NCI-H1417 (cell line): ENCODE results near the gene AGR3.

ENCODE experiments used
- DNase-seq, 3 experiments: peaks; one replicate each; lab custom pipeline; 2025; lab: John Stamatoyannopoulos, UW

Gene AGR3

GRCh38 chr7:16881844-16882243, at the start of gene AGR3:
AGR3 (minus strand) TSS chr7:16881983; CDS start chr7:16878618, 3,365 bp downstream.
- DNase-seq = peak in 1 of 3 experiments; percentile 27

DNA sequence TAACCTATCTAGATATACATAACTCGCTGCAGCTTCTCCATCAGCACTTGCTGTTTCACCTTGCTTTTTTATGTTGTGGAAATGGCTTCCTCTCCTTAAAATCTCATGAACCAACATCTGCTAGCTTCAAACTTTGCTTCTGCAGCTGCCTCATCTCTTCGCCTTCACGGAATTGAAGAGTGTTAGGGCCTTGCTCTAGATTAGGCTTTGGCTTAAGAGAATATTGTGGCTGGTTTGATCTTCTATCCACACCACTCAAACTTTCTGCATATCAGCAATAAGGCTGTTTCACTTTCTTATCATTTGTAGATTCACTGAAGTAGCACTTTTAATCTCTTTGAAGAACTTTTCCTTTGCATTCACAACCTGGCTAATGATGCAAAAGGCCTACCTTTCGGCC, 49.2 kb upstream of the AGR3 start:
- no peak for DNase-seq

DNA sequence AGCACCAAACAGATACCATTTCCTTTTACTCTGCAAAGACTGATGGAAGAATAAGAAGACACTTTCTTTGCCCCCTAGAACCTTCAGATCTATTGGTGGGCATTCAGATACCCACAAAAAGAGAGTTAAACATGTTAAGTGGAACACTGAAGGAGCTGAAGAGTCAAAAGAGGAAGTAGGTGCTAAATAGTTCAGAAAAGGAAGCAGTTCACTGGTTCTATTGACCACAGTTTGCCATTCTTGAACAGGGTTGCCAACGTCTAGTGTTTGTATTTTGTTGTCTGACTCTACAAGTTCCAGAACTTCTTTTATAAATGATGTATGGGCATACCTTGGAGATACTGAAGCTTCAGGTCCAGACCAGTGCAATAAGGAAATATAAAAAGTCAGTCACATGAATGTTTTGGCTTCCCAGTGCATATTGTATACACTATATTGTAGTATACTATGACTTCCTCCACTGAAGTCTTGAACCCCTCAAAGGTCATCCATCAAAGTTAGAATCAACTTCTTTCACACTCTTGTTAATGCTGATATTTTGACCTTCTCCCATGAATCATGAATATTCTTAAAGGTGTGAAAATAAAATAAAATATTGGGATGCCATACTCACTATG, 47.5 kb upstream of the AGR3 start:
- no peak for DNase-seq

- DNase-seq = no peak
These were observed 45.1 kb upstream of the AGR3 start for GRCh38 chr7:16926861-16927260.

- peak in 1 of 3 experiments; percentile 31 for DNase-seq
These were observed 44.5 kb upstream of the AGR3 start for GRCh38 chr7:16926283-16926682.

- no peak for DNase-seq
These were observed 43.8 kb upstream of the AGR3 start for GRCh38 chr7:16925609-16926008.

GRCh38 chr7:16923019-16923418, 41.2 kb upstream of the AGR3 start:
- DNase-seq = no peak

DNA sequence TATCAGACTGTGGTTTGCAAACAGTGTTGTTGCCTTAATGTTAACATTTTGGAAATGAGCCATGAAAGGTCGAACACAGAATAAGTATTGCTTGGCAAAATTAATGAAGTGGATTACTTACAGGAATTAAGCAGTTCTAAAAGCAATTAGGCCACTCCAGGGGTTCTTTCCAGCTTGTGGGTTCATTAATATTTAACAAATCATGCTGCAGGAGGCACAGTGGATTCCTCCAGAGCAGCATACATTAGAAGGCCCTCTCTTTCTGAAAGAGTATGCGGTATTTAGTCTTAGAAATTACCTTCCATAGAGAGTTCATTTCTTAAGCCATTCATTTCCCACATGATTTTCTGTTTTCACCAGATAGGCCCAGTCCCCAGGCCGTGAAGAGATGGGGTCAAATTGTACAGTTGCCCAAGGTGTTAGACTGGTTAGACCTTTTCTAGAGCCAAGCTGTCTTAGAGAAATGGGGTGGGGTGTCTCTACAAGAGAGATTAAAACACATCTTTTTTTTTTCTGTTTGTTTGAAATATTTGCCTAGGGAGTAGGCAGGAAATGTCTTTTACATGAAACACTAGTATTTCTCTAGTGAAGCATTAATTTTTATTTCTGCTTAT, 40.0 kb upstream of the AGR3 start:
- DNase-seq = peak in 2 of 3 experiments; percentile 6 to 46

DNA sequence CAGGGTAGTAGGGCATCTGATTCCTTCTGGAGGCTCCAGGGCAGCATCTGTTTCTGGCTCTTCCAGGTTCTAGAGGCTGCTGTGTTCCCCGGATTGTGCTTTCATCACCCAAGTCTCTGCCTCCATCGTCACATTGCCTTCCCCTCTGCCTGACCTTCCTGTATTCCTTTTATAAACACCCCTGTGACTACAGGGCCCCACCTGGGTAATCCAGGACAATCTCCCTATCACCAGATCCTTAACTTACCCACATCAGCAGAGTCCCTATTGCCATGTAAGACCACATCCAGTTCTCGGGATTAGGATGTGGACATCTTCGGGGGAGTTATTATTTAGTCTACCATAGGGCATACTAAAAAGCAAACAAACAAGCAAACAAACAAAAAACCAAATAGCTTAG, 39.4 kb upstream of the AGR3 start:
- DNase-seq = no peak

DNA sequence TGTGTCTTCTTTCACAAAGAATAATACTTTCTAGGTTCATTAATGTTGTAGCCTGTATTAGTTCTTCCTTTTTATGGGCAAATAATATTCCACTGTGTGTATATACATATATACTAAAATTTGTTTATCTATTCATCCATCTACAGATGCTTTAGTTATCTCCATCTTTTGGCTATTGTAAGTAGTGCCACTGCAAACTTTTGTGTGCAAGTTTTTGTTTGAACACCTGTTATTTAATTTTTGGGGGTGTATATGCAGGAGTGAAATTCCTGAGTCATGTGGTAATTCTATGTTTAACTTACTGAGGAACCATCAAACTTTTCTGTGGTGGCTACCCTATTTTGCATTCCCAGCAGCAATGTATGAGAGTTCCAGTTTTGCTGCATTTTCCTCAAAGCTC, 37.7 kb upstream of the AGR3 start:
- no peak for DNase-seq

GRCh38 chr7:16918288-16918895, 36.6 kb upstream of the AGR3 start:
- peak; percentile 50 to 79 (median 62) for DNase-seq

DNA sequence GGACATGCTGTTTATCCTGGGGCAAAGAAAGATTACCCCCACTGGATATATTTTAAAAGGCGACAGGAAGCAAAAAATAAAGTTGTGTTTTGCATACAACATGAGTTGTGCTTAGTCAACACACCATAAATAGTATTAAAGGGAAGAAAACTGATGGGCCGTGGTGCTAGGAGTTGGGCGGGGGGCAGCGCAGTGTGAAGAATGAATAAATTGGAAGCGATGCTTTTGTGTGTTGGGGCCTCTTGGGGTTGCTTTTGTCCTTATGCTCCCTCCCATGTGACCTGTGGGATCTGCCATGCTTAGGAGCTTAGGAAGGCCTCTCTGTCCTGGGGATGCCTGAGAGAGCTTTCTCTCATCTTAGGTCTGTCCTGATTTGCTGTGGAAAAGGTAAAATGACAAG, 35.0 kb upstream of the AGR3 start:
- no peak for DNase-seq

- no peak for DNase-seq
These were observed 34.4 kb upstream of the AGR3 start for GRCh38 chr7:16916105-16916639.

- no peak for DNase-seq
These were observed 33.6 kb upstream of the AGR3 start for GRCh38 chr7:16915405-16915804.

GRCh38 chr7:16914771-16915170, 33.0 kb upstream of the AGR3 start:
- no peak for DNase-seq

- DNase-seq = peak in 1 of 3 experiments; percentile 11
These were observed 31.9 kb upstream of the AGR3 start for GRCh38 chr7:16913643-16914042.

GRCh38 chr7:16912540-16912939, 30.8 kb upstream of the AGR3 start:
- no peak for DNase-seq

GRCh38 chr7:16908561-16908960, 26.8 kb upstream of the AGR3 start:
- no peak for DNase-seq

DNA sequence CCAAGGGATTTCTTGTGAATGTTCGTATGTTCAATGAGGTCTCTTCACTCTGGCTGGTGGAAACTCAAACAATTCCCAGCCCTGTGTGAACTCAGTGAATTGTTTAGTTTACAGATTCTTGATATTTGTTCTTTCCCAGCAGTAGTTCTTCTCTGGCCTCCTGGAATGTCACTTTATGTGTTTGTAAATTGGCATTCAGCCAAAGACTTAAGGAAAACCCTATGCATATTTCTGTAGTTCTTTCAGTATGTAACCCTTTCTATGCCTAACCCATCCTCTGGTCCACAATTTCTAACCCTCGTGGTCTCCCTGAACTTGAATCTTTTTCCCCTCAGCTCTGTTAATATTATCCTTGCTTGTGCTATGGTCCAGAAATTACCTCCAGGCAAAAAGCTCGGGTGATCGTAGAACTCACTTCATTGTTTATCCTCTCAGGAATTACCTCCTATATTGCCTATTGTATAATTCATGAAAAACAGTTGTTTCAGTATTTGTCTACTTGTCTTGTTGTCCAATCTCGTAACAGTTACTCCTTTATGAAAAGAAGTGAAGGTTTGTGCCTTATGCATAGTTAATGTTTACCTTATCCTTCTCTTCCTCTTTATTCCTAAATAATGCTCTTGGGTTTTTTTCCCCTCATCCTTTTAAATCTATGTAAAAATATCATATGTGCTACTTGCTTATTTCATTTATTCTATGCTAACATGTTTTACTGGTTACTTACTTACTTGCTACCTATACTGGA, 23.7 kb upstream of the AGR3 start:
- DNase-seq = peak in 1 of 3 experiments; percentile 69

DNA sequence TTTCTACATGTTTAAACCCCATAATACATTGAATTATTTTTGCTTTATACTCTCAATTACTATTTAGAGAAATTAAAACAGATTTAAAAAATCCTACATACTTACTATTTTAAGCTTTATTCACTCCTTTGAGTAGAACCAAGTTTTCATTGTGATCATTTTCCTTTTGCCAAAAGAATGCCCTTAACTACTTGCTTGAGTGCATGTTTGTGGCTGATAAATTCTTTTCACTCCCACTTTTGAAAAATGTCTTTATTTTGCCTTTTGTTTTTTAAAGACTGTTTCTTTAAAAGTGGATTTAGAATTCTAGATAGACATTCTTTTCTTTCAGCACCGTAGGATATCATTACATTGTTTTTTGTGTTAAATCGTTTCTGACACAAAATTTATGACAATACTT, 22.3 kb upstream of the AGR3 start:
- DNase-seq = no peak

- DNase-seq = no peak
These were observed 18.5 kb upstream of the AGR3 start for GRCh38 chr7:16900209-16900768.
